ENCODE data around the gene BLVRB.

Gene BLVRB

DNA sequence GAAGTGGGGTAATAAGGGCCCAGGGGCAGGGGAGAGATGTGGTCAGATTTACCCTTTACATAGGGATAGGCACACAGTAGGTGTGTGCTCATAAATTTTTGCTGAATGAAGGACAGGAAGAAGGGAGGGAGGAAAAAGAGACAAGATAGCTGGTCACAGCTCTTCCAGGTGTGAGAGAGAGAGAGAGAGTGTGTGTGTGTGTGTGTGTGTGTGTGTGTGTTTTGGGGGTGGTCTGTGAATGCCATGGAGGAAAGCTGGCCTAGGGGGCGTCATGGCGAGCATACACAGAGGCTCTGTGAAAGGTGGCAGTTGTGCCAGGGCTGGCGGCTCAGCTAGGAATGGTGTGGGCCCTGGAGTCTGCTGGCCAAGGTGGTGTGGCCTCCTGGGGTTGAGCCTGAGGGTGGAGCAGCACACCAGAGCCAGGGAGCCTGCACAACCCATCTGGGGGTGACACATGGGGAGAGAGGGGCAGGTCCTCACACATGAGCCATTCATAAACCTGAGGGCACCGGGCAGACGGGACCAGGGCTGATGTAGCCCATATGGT is 46.4 kb downstream of the BLVRB start:
- Histone ChIP-seq H3K9me3 (replicated peaks; ENCODE audit: insufficient read depth, low read length) (no peaks in the 10 kb centered on the region), H3K4me2 (ENCODE audit: low read depth, low read length) (no peak overlapping the region), H3K27me3 (replicated peaks; ENCODE audit: insufficient read depth, low read length) (no peaks in the 10 kb centered on the region; the same call in 1 of the 2 replicates), H3K36me3 (replicated peaks; ENCODE audit: insufficient read depth, low read length) (no peaks in the 10 kb centered on the region), H3K9ac (ENCODE audit: low read length) (no peak overlapping the region), H2AFZ (ENCODE audit: low read length) (no peak overlapping the region), H3F3A (ENCODE audit: insufficient read depth, low read length) (peaks cover 5% of the 10 kb centered on the region), H3K4me3 (ENCODE audit: low read length) (no peak overlapping the region), H3K27ac (ENCODE audit: low read length) (no peak overlapping the region), H4K20me1 (ENCODE audit: insufficient read depth, low read length) (no peaks in the 10 kb centered on the region), H3K9me2 (replicated peaks; ENCODE audit: insufficient read depth, low read length) (no peaks in the 10 kb centered on the region), H3K4me1 (ENCODE audit: low read length) (no peaks in the 10 kb centered on the region), H3K79me2 (ENCODE audit: low read length) (no peaks in the 10 kb centered on the region)
- no peak for DNase-seq
- no peak for TF ChIP-seq EZH2phosphoT487 (IDR thresholded peaks at IDR 0.05; ENCODE audit: low read length)
- TF ChIP-seq EZH2 (optimal IDR thresholded peaks at IDR 0.05; ENCODE audit: low read depth, low read length) = no peak
- TF ChIP-seq, protein P1, sequence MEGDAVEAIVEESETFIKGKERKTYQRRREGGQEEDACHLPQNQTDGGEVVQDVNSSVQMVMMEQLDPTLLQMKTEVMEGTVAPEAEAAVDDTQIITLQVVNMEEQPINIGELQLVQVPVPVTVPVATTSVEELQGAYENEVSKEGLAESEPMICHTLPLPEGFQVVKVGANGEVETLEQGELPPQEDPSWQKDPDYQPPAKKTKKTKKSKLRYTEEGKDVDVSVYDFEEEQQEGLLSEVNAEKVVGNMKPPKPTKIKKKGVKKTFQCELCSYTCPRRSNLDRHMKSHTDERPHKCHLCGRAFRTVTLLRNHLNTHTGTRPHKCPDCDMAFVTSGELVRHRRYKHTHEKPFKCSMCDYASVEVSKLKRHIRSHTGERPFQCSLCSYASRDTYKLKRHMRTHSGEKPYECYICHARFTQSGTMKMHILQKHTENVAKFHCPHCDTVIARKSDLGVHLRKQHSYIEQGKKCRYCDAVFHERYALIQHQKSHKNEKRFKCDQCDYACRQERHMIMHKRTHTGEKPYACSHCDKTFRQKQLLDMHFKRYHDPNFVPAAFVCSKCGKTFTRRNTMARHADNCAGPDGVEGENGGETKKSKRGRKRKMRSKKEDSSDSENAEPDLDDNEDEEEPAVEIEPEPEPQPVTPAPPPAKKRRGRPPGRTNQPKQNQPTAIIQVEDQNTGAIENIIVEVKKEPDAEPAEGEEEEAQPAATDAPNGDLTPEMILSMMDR (IDR thresholded peaks at IDR 0.05; ENCODE audit: low read length) = no peak

DNA sequence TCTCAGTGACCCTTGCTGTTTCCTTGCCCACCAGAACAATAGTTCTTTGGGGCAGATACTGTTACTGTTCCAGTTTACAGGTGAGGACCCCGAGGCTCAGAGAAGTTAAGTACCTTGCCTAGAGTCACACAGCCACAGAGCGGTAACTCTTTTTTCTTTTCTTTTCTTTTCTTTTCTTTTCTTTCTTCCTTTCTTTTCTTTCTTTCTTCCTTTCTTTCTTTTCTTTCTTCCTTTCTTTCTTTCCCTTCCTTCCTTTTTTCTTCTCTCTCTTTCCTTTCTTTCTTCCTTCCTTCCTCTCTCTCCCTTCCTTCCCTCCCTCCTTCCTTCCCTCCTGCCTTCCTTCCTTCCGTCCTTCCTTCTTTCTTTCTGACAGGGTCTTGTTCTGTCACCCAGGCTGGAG is 47.5 kb downstream of the BLVRB start:
- Histone ChIP-seq H3K27ac (ENCODE audit: low read length) (no peak overlapping the region), H3K4me1 (ENCODE audit: low read length) (no peaks in the 10 kb centered on the region), H3K4me3 (ENCODE audit: low read length) (no peak overlapping the region), H3K9me2 (replicated peaks; ENCODE audit: insufficient read depth, low read length) (no peaks in the 10 kb centered on the region), H4K20me1 (ENCODE audit: insufficient read depth, low read length) (no peaks in the 10 kb centered on the region), H3K4me2 (ENCODE audit: low read depth, low read length) (no peak overlapping the region), H3K9me3 (replicated peaks; ENCODE audit: insufficient read depth, low read length) (no peaks in the 10 kb centered on the region), H3K79me2 (ENCODE audit: low read length) (no peaks in the 10 kb centered on the region), H3F3A (ENCODE audit: insufficient read depth, low read length) (peaks cover 5% of the 10 kb centered on the region; the same call in 1 of the 2 replicates), H3K9ac (ENCODE audit: low read length) (no peak overlapping the region), H3K27me3 (replicated peaks; ENCODE audit: insufficient read depth, low read length) (no peaks in the 10 kb centered on the region; the same call in 1 of the 2 replicates), H3K36me3 (replicated peaks; ENCODE audit: insufficient read depth, low read length) (no peaks in the 10 kb centered on the region), H2AFZ (ENCODE audit: low read length) (no peak overlapping the region)
- no peak for TF ChIP-seq EZH2phosphoT487 (IDR thresholded peaks at IDR 0.05; ENCODE audit: low read length)
- TF ChIP-seq EZH2 (optimal IDR thresholded peaks at IDR 0.05; ENCODE audit: low read depth, low read length) = no peak
- TF ChIP-seq, protein P1 (IDR thresholded peaks at IDR 0.05; ENCODE audit: low read length) = no peak
- no peak for DNase-seq

DNA sequence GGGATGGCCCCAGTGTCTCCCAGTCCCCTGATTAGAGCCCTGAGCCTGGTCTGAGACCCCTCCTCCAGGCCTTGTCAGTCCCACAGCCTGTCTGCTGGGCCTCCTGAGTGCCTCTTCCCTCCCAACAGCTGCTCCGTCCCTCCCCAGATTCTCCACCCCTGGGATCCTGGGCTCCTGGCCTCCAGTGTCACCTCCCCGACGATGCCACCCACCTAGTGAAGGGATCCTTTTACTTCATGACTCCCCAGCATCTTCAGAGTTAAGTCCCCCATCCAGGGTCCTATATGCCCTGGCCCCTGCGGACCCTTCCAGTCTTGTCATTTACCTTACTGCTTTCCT is 47.9 kb downstream of the BLVRB start:
- Histone ChIP-seq H4K20me1 (ENCODE audit: insufficient read depth, low read length) (no peaks in the 10 kb centered on the region), H3K4me1 (ENCODE audit: low read length) (no peaks in the 10 kb centered on the region), H3K9ac (ENCODE audit: low read length) (no peak overlapping the region), H2AFZ (ENCODE audit: low read length) (no peak overlapping the region), H3K27me3 (replicated peaks; ENCODE audit: insufficient read depth, low read length) (no peaks in the 10 kb centered on the region; the same call in 1 of the 2 replicates), H3K4me2 (ENCODE audit: low read depth, low read length) (no peak overlapping the region), H3F3A (ENCODE audit: insufficient read depth, low read length) (peaks cover 5% of the 10 kb centered on the region; the same call in 1 of the 2 replicates), H3K79me2 (ENCODE audit: low read length) (no peaks in the 10 kb centered on the region), H3K4me3 (ENCODE audit: low read length) (no peak overlapping the region), H3K36me3 (replicated peaks; ENCODE audit: insufficient read depth, low read length) (no peaks in the 10 kb centered on the region), H3K27ac (ENCODE audit: low read length) (no peak overlapping the region), H3K9me2 (replicated peaks; ENCODE audit: insufficient read depth, low read length) (no peaks in the 10 kb centered on the region), H3K9me3 (replicated peaks; ENCODE audit: insufficient read depth, low read length) (no peaks in the 10 kb centered on the region)
- TF ChIP-seq, protein P1 (IDR thresholded peaks at IDR 0.05; ENCODE audit: low read length) = no peak
- TF ChIP-seq EZH2phosphoT487 (IDR thresholded peaks at IDR 0.05; ENCODE audit: low read length) = no peak
- no peak for TF ChIP-seq EZH2 (optimal IDR thresholded peaks at IDR 0.05; ENCODE audit: low read depth, low read length)
- DNase-seq = no peak
